K562 (cell line): ENCODE results near the gene POLR2B. TPM values are rescaled to one million over a fixed set of nuclear protein-coding genes. Genes with fewer than 3 reads are reported as not detected.

Source experiments
- ATAC-seq: fragments of 200-7000 bp; cut with Tn5 transposase; 3 replicates; pipeline ENCODE4 v1.9.1; 2020; ENCODE audit warnings: moderate library complexity
- BruUV-seq: library from RNA; stranded (reverse); fragments of 400-500 nt; replicated peaks from 2 replicates; lab custom pipeline; 2021; lab: Mats Ljungman, UMichigan
- CTCF ChIA-PET: fragments of 300-600 bp; formaldehyde crosslinking; extraction: SDS; loops from one replicate; lab custom pipeline; 2021; ENCODE audit warnings: low intra/inter-chr PET ratio; lab: Yijun Ruan, JAX
- POLR2A ChIA-PET: fragments of 300-600, 350-650 bp; sonication (Branson Sonifier 250); formaldehyde crosslinking; extraction: SDS; loops from one replicate; lab custom pipeline; 2021; ENCODE audit warnings: antibody characterized with exemption, inconsistent platforms; lab: Yijun Ruan, JAX
- DNase-seq, 4 experiments: peaks; one replicate each; pipeline versions ENCODE4 v3.0.0 to v3.0.0-alpha.2; 2011 to 2018; ENCODE audit warnings: low spot score in 3 of 4, mixed read lengths in 3 of 4; ENCODE audit errors: extremely low read depth in 1 of 4
- FAIRE-seq: peaks from 2 replicates; lab custom pipeline; 2011; peaks lifted over from hg19 to GRCh38; lab: Jason Lieb, UNC
- H2AFZ ChIP-seq: 2 replicates; pipeline ENCODE4 v1.6.0; 2011; ENCODE audit warnings: low read depth, low read length, control low read depth, inconsistent platforms
- H3K27ac ChIP-seq: fragments of 200-600 bp; 3 replicates; pipeline ENCODE4 v1.8.0; 2011; ENCODE audit warnings: low read depth, mild to moderate bottlenecking, control low read depth, inconsistent platforms, low read length, moderate library complexity, mixed read lengths; ENCODE audit errors: extremely low read depth
- H3K27me3 ChIP-seq, 2 experiments: fragments of 300-600 bp in 1 of 2; 2 replicates in 1 of 2; 3 replicates in 1 of 2; pipeline versions ENCODE4 v1.6.0 to v1.8.0; 2011; ENCODE audit warnings: inconsistent platforms in 2 of 2, low read length in 2 of 2, mild to moderate bottlenecking in 1 of 2, mixed read lengths in 1 of 2, moderate library complexity in 1 of 2; ENCODE audit not compliant: control insufficient read depth in 2 of 2, insufficient read depth in 2 of 2
- H3K36me3 ChIP-seq: fragments of 300-600 bp; 3 replicates; pipeline ENCODE4 v1.8.0; 2011; ENCODE audit warnings: mild to moderate bottlenecking, low read length, inconsistent platforms; ENCODE audit not compliant: control insufficient read depth, insufficient read depth
- H3K4me1 ChIP-seq, 2 experiments: fragments of 200-600 bp in 1 of 2; replicated peaks in 1 of 2; 2 replicates in 1 of 2; 3 replicates in 1 of 2; pipeline versions ENCODE4 v1.5.1 to v1.8.0; 2011; ENCODE audit warnings: inconsistent platforms in 2 of 2, low read length in 2 of 2, mild to moderate bottlenecking in 1 of 2, mixed read lengths in 1 of 2, moderate library complexity in 1 of 2; ENCODE audit not compliant: control insufficient read depth in 2 of 2, insufficient read depth in 2 of 2
- H3K4me2 ChIP-seq: 2 replicates; pipeline ENCODE4 v1.6.1; 2011; ENCODE audit warnings: low read length, control low read depth, inconsistent platforms, mixed read lengths; ENCODE audit not compliant: insufficient read depth
- H3K4me3 ChIP-seq: fragments of 200-600 bp; sonication (generic), shearing (Covaris generic); 2 replicates; pipeline ENCODE4 v1.5.1; 2016; ENCODE audit warnings: control low read depth, inconsistent platforms
- H3K79me2 ChIP-seq: fragments of 200-600 bp; 3 replicates; pipeline ENCODE4 v1.8.0; 2011; ENCODE audit warnings: low read length, inconsistent platforms; ENCODE audit not compliant: control insufficient read depth, insufficient read depth
- H3K9ac ChIP-seq, 2 experiments: 2 replicates each; pipeline versions ENCODE4 v1.6.0 to v1.6.1; 2011; ENCODE audit warnings: low read depth in 2 of 2, low read length in 2 of 2, control low read depth in 1 of 2, inconsistent platforms in 1 of 2, mild to moderate bottlenecking in 1 of 2, mixed read lengths in 1 of 2; ENCODE audit not compliant: insufficient read depth in 1 of 2
- H3K9me1 ChIP-seq: one replicate; pipeline ENCODE4 v1.6.0; 2011; ENCODE audit warnings: inconsistent platforms, mild to moderate bottlenecking, low read length, moderate library complexity; ENCODE audit not compliant: control insufficient read depth, insufficient read depth
- H3K9me3 ChIP-seq: replicated peaks from 2 replicates; pipeline ENCODE4 v1.5.1; 2011; ENCODE audit warnings: low read depth, low read length, inconsistent platforms; ENCODE audit not compliant: control insufficient read depth, insufficient read depth
- H4K20me1 ChIP-seq: replicated peaks from 2 replicates; pipeline ENCODE4 v1.6.1; 2011; ENCODE audit warnings: low read length, inconsistent platforms, mixed read lengths; ENCODE audit not compliant: control insufficient read depth, insufficient read depth
- BDP1 ChIP-seq: IDR thresholded peaks from 3 replicates; pipeline ENCODE4 v1.6.1; 2011; ENCODE audit not compliant: insufficient read length, insufficient read depth
- HCFC1 ChIP-seq: IDR thresholded peaks from 2 replicates; pipeline ENCODE4 v1.6.1; 2012; ENCODE audit warnings: low read depth, low read length, improper control_type of control experiment
- HLTF ChIP-seq: fragments of 450-650 bp; IDR thresholded peaks from 2 replicates; pipeline ENCODE4 v1.6.1; 2016
- HNRNPUL1 ChIP-seq: fragments of 200-400 bp; formaldehyde crosslinking; IDR thresholded peaks from 2 replicates; pipeline ENCODE4 v1.6.1; 2017; ENCODE audit warnings: low read length
- NR1H2 ChIP-seq: sonication (generic); formaldehyde crosslinking; IDR thresholded peaks from 2 replicates; pipeline ENCODE4 v1.4.0; 2020; ENCODE audit warnings: mild to moderate bottlenecking, missing genetic modification reagents
- NR2F6 ChIP-seq: fragments of 450-650 bp; formaldehyde crosslinking; IDR thresholded peaks from 2 replicates; pipeline ENCODE4 v1.4.0; 2020; ENCODE audit warnings: mild to moderate bottlenecking
- NRF1 ChIP-seq, 2 experiments: fragments of 450-650 bp; IDR thresholded peaks in 1 of 2; conservative IDR thresholded peaks in 1 of 2; 2 replicates each; pipeline ENCODE4 v1.6.1; 2014; ENCODE audit warnings: mild to moderate bottlenecking in 2 of 2
- RBM15 ChIP-seq: fragments of 200-400 bp; formaldehyde crosslinking; IDR thresholded peaks from 2 replicates; pipeline ENCODE4 v1.6.1; 2018; ENCODE audit warnings: mild to moderate bottlenecking, low read length, moderate library complexity; ENCODE audit not compliant: insufficient read depth
- SLC30A9 ChIP-seq: fragments of 250-450 bp; sonication (Bioruptor Pico); IDR thresholded peaks from 2 replicates; pipeline ENCODE4 v1.8.0; 2022; ENCODE audit warnings: mild to moderate bottlenecking, moderate library complexity
- TBL1XR1 ChIP-seq, 2 experiments: IDR thresholded peaks; 2 replicates each; pipeline ENCODE4 v1.6.1; 2012; ENCODE audit warnings: improper control_type of control experiment in 2 of 2, low read length in 2 of 2, mild to moderate bottlenecking in 1 of 2
- ZNF124 ChIP-seq: sonication (generic); formaldehyde crosslinking; IDR thresholded peaks from 2 replicates; pipeline ENCODE4 v1.8.1; 2022; ENCODE audit warnings: missing genetic modification reagents
- ZNF696 ChIP-seq: fragments of 250-450 bp; sonication (Bioruptor Pico); conservative IDR thresholded peaks from 2 replicates; pipeline ENCODE4 v1.4.0; 2020; ENCODE audit warnings: mild to moderate bottlenecking, moderate library complexity
- WGBS: fragments of 100-300 bp; shearing (Covaris generic); methylation state at CpG from one replicate; pipeline ENCODE4 v1.1.6; 2016; ENCODE audit warnings: low coverage, mixed read lengths; ENCODE audit not compliant: insufficient coverage; ENCODE audit errors: missing lambda C conversion rate; 5-methylcytosine and 5-hydroxymethylcytosine counted together
- in situ Hi-C: fragments of 300-500 bp; cut with MboI; formaldehyde crosslinking; loops from 4 replicates; pipeline ENCODE4 v1.15.0; 2018; ENCODE audit warnings: inconsistent platforms, mixed read lengths
- intact Hi-C: fragments of 100-400 bp; cut with micrococcal nuclease; formaldehyde crosslinking; loops from 2 replicates; pipeline ENCODE4 v1.14.2; 2022
- polyA plus RNA-seq, 8 experiments: library from polyadenylated mRNA; depleted of rRNA in 4 of 8; stranded (reverse) in 5 of 8; unstranded in 3 of 8; fragments of >200 nt; fragmentation: Nextera tagmentation in 2 of 8; fragmentation: Illumina TruSeq in 1 of 8; extraction: Ambion mirVana in 2 of 8; extraction: Trizol in 1 of 8; gene quantifications; 2 replicates each; pipeline versions ENCODE4 v1.2.1 to v1.2.3, GENCODE V29; 2011 to 2014; ENCODE audit warnings: inconsistent platforms in 1 of 8, missing spikeins in 1 of 8
- total RNA-seq, 7 experiments: library from RNA; depleted of rRNA in 6 of 7; stranded (reverse); fragments of >200 nt in 6 of 7; fragmentation: Illumina TruSeq in 2 of 7; extraction: Trizol in 2 of 7; gene quantifications; 2 replicates each; pipeline versions ENCODE4 v1.2.1 to v1.2.3, GENCODE V29; 2011 to 2021; ENCODE audit warnings: low replicate concordance in 1 of 7
- TF ChIP-seq, protein P1 (sequence below): fragments of 250-450 bp; sonication (Bioruptor Pico); IDR thresholded peaks from 2 replicates; pipeline ENCODE4 v1.4.0; 2020; ENCODE audit warnings: mild to moderate bottlenecking, moderate library complexity
- TF ChIP-seq, protein P2 (sequence below): fragments of 150-350 bp; conservative IDR thresholded peaks from 2 replicates; pipeline ENCODE4 v1.6.1; 2014; ENCODE audit warnings: low read length

POLR2B gene
- total and polyA plus RNA-seq, 9 of the 15 experiments (the other 6 are each of a cell fraction or from before 2014, with no cell fraction given), result 60.9 to 208 (median 142) TPM

DNA sequence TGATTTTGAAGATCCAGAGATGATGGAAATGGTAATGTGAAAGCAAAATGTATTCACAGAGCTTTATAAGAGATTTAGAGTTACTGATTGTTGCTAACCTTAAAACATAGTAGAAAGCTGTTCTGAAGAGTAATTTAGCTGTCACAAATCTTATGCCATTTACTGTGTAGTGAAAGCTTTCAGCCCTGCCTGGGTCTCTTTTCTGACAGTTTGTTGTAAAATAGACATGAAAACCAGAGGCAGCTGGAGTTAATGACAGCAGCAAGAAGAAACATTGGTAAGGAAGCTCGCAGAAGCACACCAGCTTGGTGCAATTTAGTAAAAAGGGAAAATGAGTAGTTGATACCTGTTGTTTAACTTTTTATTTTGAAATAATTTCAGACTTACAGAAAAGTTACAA lies 21.1 kb downstream of the POLR2B start:
- POLR2A ChIA-PET, result interaction anchor here (1.5 kb wide), 1 partner anchor 26 kb away, joined by 3 read pairs; no protein-coding TSS in a partner anchor
- peaks cover 83% of the 10 kb centered on the region for H3K36me3 ChIP-seq
- no peak for DNase-seq

More for the DNA sequence above, 21.1 kb downstream of the POLR2B start:
- FAIRE-seq (no peak), ATAC-seq (no peak)
- no peaks in the 10 kb centered on the region for H4K20me1 ChIP-seq
- H3K9me1 ChIP-seq, result no peaks in the 10 kb centered on the region
- no peak overlapping the region for H2AFZ ChIP-seq
- H3K9me3 ChIP-seq, result no peaks in the 10 kb centered on the region
- H3K9ac ChIP-seq, result no peak overlapping the region
- no peaks in the 10 kb centered on the region for H3K27me3 ChIP-seq
- no peak overlapping the region for H3K4me2 ChIP-seq
- WGBS, result 100% methylated on average over 1 of the region's 1 CpG
- intact Hi-C loops (no loop called here), in situ Hi-C loops (no loop called here)
- TF ChIP-seq NR2F6, result no peak
- TF ChIP-seq ZNF124 (CRISPR knock-in tag), result no peak
- TF ChIP-seq SLC30A9, result no peak
- no peak for TF ChIP-seq NR1H2
- TF ChIP-seq HNRNPUL1, result no peak
- no peak for TF ChIP-seq HLTF
- TF ChIP-seq BDP1, result no peak
- no peak for TF ChIP-seq HCFC1
- TF ChIP-seq, protein P1, sequence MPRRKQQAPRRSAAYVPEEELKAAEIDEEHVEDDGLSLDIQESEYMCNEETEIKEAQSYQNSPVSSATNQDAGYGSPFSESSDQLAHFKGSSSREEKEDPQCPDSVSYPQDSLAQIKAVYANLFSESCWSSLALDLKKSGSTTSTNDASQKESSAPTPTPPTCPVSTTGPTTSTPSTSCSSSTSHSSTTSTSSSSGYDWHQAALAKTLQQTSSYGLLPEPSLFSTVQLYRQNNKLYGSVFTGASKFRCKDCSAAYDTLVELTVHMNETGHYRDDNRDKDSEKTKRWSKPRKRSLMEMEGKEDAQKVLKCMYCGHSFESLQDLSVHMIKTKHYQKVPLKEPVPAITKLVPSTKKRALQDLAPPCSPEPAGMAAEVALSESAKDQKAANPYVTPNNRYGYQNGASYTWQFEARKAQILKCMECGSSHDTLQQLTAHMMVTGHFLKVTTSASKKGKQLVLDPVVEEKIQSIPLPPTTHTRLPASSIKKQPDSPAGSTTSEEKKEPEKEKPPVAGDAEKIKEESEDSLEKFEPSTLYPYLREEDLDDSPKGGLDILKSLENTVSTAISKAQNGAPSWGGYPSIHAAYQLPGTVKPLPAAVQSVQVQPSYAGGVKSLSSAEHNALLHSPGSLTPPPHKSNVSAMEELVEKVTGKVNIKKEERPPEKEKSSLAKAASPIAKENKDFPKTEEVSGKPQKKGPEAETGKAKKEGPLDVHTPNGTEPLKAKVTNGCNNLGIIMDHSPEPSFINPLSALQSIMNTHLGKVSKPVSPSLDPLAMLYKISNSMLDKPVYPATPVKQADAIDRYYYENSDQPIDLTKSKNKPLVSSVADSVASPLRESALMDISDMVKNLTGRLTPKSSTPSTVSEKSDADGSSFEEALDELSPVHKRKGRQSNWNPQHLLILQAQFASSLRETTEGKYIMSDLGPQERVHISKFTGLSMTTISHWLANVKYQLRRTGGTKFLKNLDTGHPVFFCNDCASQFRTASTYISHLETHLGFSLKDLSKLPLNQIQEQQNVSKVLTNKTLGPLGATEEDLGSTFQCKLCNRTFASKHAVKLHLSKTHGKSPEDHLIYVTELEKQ (CRISPR knock-in tag), result no peak
- no peak for TF ChIP-seq TBL1XR1 (IDR thresholded peaks at IDR 0.05; ENCODE audit: low read length in 2 of 2)
- no peak for TF ChIP-seq RBM15
- TF ChIP-seq, protein P2, sequence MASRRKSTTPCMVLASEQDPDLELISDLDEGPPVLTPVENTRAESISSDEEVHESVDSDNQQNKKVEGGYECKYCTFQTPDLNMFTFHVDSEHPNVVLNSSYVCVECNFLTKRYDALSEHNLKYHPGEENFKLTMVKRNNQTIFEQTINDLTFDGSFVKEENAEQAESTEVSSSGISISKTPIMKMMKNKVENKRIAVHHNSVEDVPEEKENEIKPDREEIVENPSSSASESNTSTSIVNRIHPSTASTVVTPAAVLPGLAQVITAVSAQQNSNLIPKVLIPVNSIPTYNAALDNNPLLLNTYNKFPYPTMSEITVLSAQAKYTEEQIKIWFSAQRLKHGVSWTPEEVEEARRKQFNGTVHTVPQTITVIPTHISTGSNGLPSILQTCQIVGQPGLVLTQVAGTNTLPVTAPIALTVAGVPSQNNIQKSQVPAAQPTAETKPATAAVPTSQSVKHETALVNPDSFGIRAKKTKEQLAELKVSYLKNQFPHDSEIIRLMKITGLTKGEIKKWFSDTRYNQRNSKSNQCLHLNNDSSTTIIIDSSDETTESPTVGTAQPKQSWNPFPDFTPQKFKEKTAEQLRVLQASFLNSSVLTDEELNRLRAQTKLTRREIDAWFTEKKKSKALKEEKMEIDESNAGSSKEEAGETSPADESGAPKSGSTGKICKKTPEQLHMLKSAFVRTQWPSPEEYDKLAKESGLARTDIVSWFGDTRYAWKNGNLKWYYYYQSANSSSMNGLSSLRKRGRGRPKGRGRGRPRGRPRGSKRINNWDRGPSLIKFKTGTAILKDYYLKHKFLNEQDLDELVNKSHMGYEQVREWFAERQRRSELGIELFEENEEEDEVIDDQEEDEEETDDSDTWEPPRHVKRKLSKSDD, result no peak
- no peak for TF ChIP-seq ZNF696 (CRISPR knock-in tag)
- TF ChIP-seq NRF1 (conservative IDR thresholded peaks at IDR 0.05 in 1 of 2, IDR thresholded peaks at IDR 0.05 in 1 of 2), result no peak
- no peak overlapping the region for H3K4me3 ChIP-seq
- H3K27ac ChIP-seq, result no peak overlapping the region
- CTCF ChIA-PET, result no interaction called here
- peaks cover 5% of the 10 kb centered on the region; the same call in 2 of the 3 replicates for H3K79me2 ChIP-seq
- H3K4me1 ChIP-seq, result no peaks in the 10 kb centered on the region
- BruUV-seq, result no TSS peak
